HUDEP-2 (cell line): ENCODE data around the gene INS.

Experiments used
- DNase-seq, 76 experiments: peaks; one replicate each; lab custom pipeline; 2025; ENCODE audit not compliant: unreplicated experiment in 76 of 76; lab: John Stamatoyannopoulos, UW

Gene INS

GRCh38 chr11:2122907-2123627, 37.9 kb downstream of the INS start:
- no peak for DNase-seq

DNA sequence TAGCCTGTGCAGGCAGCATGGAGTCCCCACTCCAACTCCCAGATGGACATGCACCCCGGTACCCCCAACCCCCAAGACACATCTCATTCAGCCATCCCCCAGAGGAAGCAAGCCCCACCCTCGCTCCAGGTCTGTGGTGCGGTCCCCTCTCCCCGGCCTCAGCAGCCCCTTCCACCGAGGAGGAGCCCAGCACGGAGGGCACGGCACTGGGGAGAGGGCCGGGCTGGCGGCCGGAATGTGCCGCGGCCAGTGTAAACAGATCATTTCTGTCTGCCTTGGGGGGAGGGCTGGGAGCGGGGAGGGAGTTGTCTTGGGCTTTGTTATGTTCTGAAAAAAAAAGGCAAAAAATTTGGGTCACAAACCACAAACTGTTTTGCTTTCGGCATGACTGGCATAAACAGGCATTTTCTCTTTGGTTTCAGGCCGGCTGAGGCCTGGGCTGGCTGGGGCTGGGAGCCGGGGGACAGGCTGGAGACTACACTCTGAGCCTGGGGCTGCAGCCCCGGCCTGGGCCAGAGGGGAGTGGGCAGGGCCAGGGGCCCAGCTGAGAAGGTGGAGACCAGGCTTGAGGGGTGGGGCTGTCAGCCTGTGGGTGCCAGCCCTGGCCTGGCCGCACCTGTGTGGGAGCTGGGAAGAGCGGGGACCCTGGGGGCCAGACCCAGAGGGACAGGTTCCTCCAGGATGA, 38.6 kb downstream of the INS start:
- no peak for DNase-seq

DNA sequence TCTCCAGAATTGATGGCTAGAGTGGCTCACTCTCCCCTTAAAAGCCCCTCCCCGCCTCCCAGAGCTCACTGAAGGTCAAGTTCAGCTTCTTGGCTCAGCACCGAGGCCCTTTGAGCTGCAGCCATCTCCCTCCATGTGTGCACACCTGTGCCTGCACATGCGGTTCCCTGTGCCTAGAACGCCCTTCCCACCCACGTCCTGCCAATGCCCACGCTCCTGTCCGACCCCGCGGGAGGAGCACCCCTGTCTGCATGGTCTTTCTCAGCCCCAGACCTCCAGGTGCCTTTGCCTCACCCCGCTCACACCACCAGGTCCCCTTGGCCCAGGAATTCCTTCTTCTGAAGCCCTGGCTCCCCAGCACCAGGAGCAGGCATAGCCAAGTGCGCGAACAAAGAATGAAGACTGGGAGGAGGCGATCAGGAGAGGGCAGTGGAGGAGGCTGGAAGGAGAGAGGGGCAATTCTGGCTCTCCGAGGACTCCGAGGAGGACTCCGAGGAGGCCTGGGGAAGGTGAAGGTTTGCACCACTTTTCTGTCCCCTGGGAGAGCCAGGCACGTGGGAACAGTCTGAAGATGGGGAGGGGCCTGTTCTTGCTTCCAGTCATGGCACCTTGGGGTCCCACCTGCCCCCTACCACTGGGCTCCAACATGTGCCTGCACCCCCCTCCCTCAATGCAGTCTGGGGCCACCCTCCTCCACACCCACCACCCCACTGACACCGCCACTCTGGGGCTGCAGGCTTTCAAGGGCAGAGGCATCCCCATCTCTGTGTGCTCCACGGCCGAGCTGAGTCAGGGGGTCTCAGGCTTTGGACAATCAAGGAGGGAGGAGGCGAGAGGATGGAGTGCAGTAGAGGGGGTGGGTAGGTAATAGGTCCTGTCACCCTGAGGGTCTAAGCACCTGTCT, 39.5 kb downstream of the INS start:
- no peak for DNase-seq

GRCh38 chr11:2120359-2121100, 40.5 kb downstream of the INS start:
- no peak for DNase-seq

GRCh38 chr11:2118677-2119076, 42.3 kb downstream of the INS start:
- no peak for DNase-seq

GRCh38 chr11:2116680-2117079, 44.3 kb downstream of the INS start:
- DNase-seq: no peak

GRCh38 chr11:2115308-2115707, 45.7 kb downstream of the INS start:
- no peak for DNase-seq

GRCh38 chr11:2114430-2115241, 46.4 kb downstream of the INS start:
- DNase-seq: no peak

DNA sequence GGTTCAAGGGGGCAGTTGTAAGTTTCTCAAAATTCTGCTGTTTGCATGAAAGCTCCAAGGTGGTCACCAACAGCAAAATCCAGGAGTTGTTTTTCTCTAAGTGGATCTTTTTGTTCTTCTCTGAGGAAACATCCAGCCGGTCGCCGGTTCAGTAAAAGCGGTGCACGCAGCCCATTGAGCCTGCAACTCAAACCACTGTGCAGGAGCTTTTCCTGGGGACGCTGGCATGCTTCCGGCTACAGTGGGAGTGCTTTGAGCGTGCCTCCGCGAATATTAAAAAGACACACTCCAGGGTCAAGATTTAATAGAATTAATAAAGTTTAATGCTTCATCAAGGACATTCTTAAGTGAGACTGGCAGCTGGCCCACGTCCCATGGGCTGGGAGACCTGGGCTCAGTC, 47.2 kb downstream of the INS start:
- DNase-seq: no peak

DNA sequence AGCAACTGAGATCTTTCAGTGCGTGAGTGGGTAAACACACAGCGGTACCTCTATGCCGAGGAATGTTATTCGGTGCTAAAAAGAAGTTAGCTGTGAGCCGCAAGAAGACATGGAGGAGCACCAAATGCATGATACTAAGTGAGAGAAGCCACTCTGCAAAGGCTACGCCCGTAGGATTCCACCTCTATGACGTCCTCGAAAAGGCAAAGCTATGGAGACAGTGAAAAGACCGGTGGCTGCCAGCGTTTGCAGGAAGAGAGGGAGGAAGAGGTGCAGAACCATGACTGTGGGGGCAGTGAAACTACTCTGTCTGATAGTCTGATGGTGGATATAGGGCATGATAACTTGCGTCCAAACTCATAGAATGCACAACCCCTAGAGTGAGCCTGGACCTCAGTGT, 50.5 kb downstream of the INS start:
- DNase-seq: no peak
